ENCODE measurements around the gene PANK4.

DNA sequence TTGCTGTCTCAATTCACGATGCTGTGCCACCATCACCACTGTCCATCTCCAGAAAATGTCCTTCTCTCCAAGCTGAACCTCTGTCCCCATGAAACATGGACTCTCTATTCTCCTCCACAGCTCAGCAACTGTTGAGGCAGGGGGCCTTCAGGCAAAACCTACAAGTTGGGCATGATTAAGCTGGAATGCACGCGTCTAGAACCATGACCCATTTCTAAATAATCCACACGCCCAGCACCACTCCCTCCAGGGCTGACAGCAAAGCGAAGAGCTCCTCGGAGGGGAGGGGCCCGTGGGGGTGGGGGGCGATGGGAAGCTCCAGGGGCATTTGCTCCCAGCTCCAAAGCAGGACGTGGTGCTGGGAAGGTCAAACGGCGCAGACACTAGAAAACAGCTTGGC is 7.0 kb upstream of the PANK4 start:
- TF ChIP-seq EZH2 (IDR thresholded peaks at IDR 0.05) (no peak), POLR2AphosphoS5 (IDR thresholded peaks at IDR 0.05; ENCODE audit: borderline replicate concordance, low read depth, low read length) (no peak), FOXP2 (optimal IDR thresholded peaks at IDR 0.05; ENCODE audit: control extremely low read depth, extremely low read length, insufficient read depth) (no peak)
